NCI-H526 treated with DMSO at 0.1 percent for 48 hours (cell line): Measurements from ENCODE around the gene SAMD10.
"Not testable (repeated sequence)": the region's sequence is repeated elsewhere in the genome, so short reads cannot be mapped to it uniquely, and the experiment has no call there.

ENCODE experiments used
- DNase-seq: peaks from one replicate; lab custom pipeline; 2025; lab: John Stamatoyannopoulos, UW

SAMD10 gene

DNA sequence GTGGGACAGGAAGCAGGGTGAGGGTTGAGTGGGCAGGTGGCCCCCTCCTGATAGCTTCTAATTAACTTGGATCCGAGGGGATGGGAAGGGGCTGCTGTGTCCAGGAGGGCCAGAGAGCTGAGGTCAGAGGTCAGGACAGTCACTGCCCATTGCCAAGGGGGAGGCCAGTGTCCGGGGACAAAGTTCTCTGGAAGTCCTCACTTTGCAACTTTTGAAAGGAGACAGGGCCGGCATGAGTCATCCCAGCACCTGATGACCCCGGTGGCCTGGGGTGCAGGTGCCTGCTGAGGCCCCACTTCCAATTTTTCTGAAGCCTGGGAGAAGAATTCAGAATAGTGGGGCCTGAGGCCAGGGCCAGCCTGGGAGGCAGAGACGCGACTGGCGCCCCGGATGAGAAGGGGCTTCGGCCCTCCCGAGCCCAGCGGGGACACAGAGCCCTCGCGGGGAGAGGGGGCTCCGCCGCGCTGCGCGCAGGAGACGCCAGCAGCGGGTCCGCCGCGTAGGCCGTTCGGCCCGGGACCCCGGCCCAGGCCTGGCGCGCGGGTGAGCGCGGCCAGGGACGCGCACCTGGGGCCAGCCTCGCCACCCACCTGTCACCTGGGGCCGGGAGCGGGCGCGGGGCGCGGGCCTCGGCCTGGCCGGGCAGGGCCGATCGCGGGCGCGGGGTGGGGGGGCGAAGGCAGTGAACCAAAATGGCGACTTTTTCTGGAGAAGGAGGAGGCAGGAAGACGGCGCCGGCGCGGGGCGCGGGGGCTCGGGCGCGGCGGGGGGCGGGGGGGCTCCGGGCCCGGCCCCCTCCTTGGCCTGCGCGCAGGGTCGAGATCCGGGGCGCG lies 10.3 kb downstream of the SAMD10 start:
- DNase-seq, result no peak

GRCh38 chr20:63968136-63968927 lies 11.1 kb downstream of the SAMD10 start:
- DNase-seq, result no peak

DNA sequence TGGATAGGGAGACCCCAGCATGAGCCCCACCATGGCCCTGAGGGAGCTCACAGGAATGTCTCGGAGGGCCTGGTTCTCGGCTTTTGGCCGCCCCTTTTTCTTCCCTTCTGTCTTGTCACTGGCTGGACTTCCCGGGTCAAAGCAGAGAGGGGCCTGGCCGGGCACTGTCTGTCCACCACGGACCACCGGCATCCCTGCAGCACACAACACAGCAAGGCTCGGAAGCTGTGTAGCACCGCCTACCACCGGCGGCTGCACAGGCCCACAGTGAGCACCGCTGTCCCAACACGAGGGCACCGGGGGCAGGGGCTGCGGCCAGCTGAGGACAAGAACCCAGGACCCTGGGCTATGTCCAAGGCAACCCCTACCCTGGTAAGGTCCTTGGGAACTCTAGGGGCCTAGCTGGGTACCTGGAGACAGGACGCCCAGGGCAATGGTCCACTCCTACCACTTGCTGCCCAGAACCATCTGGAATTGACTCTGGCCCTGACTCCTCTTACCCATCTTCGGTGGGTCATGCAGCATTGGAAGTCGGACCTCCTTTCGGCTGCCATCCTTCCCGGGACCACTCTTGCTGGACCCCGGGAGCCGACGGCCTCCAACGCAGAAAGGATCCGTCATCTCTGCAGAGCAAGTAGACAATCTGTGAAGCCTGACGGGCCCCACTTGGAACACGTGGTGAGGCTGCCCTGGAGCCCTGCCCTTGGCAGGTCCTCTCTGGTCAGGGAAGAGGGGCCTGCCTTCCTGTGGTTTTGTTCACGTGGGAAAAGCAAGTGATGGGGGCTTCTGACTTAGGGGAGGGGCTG lies 11.9 kb downstream of the SAMD10 start:
- DNase-seq, result no peak

DNA sequence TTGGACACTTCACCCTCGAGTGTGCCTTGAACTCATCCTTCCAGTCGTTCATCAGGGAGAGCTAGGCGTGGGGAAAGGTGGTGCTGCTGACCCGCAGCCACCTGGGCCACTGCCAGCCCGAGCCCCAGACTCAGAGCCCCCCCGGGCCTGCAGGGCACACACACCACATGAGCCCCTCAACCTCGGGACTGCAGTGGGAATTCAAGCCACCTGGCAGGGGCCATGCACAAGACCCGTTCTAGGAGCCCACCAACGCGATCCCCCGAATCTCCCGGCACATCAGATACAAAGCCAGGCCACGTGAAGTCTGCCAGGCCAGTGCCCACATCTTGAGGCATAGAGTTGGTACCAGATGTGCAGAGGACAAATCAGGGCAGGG lies 12.5 kb downstream of the SAMD10 start:
- DNase-seq, result no peak

DNA sequence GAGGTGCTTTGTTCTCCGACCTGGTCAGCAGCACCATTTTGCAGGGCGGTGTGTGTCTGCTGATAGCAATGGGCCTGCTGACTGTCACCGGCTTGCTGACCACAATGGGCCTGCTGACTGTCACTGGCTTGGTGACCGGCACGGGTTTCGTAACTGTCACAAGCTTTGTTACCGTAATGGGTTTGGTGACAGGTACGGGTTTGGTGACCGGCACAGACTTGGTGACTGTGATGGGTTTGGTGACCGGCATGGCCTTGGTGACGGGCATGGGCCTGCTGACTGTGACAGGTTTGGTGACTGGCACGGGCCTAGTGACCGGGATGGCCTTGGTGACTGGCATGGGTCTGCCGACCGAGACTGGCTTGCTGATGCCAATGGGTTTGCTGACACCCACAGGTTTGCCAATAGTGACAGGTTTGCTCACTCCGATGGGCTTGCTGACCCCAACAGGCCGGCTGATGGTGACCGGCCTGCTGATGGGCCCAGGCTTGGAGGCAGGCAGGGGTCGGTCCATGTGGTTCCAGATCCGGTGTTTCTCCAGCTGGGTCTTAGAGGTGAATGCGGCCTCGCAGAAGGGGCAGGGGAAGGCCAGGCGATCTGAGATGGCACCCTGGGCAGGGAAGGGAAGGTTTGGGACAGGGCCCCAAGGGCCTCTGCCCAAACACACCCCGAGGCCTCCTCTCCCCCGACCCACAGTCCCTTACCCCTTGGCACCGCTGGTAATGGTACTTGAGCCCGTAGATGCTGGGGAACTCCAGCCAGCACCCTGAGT lies 13.1 kb downstream of the SAMD10 start:
- no peak for DNase-seq

GRCh38 chr20:63964412-63964811 lies 15.0 kb downstream of the SAMD10 start:
- no peak for DNase-seq

DNA sequence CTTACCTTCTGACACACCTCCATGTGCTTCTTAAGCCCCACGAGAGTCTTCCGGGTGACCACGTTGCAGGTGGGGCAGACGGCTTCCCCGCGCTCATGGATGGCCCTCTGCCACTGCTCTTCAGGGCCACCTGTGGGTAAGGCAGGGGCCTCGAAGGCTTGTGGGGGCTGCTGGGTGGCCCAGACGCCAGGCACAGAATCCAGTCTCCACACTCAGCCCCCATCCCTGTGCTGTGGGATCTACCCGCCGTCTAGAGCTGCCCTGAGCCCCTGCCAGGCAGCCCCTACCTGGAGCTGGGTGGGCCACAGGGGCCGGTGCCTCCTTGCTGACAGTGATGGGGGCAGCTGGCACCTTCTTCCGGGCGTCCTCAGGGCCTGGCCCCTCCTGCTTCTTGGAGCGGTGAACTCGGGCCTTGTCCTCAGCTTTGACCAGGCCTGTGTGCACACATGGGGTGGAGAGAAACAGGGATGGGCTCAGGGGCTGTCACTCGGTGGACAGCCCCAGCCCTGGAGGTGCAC lies 15.6 kb downstream of the SAMD10 start:
- no peak for DNase-seq

DNA sequence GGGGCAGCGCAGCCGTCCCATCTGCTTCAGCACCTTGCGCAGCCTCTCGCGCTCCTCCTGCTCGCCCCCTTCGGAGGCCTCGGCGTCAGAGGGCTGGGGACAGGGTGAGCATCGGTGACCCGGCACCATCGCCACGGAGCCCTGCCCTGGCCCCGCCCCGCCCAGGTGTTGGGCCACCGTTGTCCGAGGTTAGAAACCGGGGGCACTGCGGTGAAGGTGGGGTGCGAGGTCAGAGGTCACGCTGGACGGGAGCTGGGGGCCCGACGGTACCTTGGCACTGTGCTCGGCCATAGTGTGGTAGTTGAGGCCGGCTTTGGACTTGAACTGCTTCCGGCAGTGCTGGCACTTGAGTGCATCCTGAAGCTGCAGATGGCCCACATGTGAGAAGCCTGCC lies 16.1 kb downstream of the SAMD10 start:
- no peak for DNase-seq

GRCh38 chr20:63962426-63963347 lies 16.8 kb downstream of the SAMD10 start:
- DNase-seq, result no peak

- DNase-seq, result no peak
These were observed 17.6 kb downstream of the SAMD10 start for GRCh38 chr20:63961664-63962425.

- not testable (repeated sequence) for DNase-seq
These were observed 18.5 kb downstream of the SAMD10 start for GRCh38 chr20:63960654-63961621.

DNA sequence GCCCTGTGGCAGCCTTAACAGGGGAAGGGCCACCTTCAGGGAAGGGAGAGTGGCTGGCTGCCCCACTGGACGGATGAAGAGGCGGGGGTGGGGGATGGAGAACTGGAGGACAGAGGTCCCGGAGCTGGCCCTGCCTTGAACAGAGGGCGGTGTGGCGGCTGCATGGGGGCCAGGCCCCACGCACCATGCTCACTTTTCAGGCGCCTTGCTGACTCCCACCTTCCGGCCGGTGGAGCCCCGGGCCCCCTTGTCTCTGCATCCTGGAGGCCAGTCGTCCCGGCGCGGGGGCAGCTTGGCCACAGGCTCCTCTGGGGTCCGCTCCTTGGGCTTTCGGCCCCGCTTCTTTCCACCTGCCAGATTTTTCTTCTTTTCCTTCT lies 19.8 kb downstream of the SAMD10 start:
- DNase-seq, result no peak

DNA sequence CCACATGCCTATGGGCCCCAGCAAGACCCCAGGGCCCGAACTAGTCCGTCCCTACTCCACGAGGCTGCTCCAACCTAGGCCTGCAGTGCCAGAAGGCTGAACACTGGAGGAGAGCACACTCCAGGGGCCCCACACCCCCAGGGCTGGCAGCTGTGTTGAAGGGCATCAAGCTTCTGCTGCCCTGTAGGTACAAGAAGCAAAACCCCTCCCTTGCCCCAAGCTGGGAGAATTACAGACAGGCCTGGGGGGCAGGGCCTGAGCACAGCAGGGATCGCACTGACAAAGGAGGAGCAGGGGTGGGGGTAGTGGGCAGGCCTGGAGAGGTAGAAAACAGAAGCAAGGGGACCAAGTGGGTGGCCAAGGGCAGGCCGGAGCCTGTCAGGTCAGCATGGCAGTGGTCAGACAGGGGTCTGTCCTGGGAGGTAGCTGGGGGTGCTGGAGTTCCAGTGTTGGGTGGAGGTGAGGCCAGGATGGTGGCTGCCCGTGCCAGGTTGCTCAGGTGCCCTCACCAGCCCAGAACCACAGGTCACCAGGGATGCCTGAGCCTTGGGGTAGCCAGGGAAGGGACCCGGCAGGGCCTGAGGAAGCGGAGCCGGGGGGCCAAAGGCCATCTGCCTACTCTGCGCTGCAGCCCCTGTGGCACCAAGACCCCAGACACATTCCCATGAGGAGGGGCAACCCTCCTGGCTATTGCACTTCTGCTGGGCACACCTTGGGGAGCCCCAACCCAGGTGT lies 20.3 kb downstream of the SAMD10 start:
- no peak for DNase-seq

DNA sequence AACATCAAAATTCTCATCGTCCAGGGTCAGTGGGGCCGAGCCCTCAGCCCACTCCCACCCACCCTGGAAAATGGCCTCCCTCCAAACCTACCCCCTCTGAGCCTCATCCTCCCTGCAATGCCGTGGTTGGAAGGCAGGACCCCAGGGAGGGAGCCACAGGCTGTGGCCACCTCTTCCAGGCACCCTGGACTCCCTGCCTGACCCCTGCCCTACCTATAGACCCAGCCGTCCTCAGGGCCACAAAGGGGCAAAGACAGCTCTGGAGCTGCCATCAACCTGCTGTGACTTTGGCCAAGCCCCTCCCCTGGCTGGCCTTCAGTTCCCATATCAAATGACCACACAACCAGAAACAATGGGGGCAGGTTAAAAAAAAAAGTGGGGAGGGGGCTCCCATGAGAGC lies 21.0 kb downstream of the SAMD10 start:
- DNase-seq, result no peak

DNA sequence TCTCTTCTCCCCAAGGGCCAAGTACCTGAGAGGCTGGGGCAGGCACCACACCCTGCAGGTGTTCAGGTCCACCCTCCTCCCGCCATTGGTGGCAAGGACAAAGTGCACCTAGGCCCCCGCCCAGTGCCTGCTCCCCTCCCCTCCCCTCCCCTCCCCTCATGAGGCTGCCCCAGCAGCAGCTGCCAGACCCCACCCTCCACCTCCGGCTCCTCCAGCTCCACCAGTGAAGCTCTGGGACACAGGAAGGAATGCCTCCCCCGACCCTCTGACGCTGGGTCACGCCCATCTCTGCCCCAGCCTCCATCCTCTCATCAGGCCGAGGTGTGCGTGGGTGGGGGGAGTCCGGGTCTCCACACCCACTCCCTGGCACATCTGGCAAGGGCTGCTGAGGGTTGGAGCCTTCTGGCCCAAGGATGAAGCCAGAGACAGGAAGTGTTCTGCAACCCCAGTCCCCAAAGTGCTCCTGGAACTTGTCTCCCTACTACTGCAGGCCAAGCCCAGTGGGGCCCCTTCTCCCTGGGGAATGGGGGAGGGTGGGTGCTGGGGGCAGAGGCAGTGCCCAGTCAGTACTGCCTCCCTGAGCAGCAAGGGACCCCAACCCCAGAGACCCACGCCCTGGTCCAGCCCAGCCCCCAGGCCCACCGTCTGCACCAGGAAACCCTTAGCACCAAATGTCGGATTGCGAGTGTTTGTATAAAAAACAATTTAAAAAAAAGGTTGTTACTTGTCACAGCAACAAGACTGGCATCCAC lies 21.6 kb downstream of the SAMD10 start:
- DNase-seq, result peak; percentile 89

- DNase-seq, result peak; percentile 89
These were observed 22.3 kb downstream of the SAMD10 start for GRCh38 chr20:63957004-63957689.

GRCh38 chr20:63956664-63957003 lies 22.8 kb downstream of the SAMD10 start:
- DNase-seq, result no peak
